A673 (cell line): ENCODE measurements around the gene SF3A1.

Experiments
- EZH2 ChIP-seq: fragments of 200-600 bp; sonication (generic); IDR thresholded peaks from 2 replicates; pipeline ENCODE4 v1.6.1; 2017; ENCODE audit warnings: borderline replicate concordance, low read depth, mild to moderate bottlenecking, mixed read lengths, antibody characterized with exemption, low read length; ENCODE audit not compliant: poor library complexity, severe bottlenecking
- TF ChIP-seq, protein P1 (sequence below): fragments of 300-800, 200-600 bp; sonication (generic); conservative IDR thresholded peaks from 2 replicates; pipeline ENCODE4 v1.5.1; 2017; ENCODE audit warnings: low read depth, mild to moderate bottlenecking, antibody characterized with exemption, low read length, moderate library complexity, mixed read lengths

- TF ChIP-seq, protein P1, sequence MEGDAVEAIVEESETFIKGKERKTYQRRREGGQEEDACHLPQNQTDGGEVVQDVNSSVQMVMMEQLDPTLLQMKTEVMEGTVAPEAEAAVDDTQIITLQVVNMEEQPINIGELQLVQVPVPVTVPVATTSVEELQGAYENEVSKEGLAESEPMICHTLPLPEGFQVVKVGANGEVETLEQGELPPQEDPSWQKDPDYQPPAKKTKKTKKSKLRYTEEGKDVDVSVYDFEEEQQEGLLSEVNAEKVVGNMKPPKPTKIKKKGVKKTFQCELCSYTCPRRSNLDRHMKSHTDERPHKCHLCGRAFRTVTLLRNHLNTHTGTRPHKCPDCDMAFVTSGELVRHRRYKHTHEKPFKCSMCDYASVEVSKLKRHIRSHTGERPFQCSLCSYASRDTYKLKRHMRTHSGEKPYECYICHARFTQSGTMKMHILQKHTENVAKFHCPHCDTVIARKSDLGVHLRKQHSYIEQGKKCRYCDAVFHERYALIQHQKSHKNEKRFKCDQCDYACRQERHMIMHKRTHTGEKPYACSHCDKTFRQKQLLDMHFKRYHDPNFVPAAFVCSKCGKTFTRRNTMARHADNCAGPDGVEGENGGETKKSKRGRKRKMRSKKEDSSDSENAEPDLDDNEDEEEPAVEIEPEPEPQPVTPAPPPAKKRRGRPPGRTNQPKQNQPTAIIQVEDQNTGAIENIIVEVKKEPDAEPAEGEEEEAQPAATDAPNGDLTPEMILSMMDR, result no peak
- TF ChIP-seq EZH2, result no peak
Measured at GRCh38 chr22:30305906-30306626, 50.6 kb downstream of the SF3A1 start.
